ENCODE measurements around the gene TSSC4.

DNA sequence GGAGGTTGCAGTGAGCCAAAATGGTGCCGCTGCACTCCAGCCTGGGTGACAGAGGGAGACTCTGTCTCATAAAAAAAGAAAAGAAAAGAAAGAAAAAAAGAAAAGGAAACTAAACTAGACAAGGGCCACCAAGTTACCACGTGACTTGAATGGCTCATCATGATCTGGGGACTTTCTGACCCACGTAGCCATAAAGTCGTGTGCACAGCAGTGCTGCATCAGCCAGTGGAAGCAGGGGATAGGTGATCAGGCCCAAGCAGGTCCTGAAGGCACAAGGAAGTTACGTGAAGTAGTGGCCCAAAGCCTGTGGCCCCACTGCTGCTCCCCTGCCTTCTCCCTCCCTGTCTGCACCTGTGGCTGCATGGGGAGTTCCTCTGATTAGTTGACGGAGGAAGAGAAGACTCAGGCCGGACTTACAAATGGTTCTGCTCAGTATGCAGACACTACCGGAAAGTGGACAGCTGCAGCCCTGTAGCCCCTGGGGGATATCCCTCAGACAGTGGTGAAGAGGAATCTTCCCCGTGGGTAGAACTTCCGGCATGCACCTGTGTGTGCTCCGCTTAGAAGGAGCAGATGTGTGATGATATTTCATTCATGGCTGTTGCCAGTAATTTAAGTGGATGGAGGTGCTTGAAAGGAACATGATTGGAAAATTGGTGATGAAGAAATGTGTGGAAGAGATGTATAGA is 41.7 kb upstream of the TSSC4 start:
- TF ChIP-seq CTCF (conservative IDR thresholded peaks at IDR 0.05; ENCODE audit: low read length) (no peak), EZH2phosphoT487 (IDR thresholded peaks at IDR 0.05; ENCODE audit: borderline replicate concordance, low read depth, low read length) (no peak)

All from OCI-LY7 (cell line).